Liver (tissue), 9 donors: ENCODE data around the gene PTBP3. TPM values are rescaled to one million over a fixed set of nuclear protein-coding genes. Genes with fewer than 3 reads are reported as not detected.
A peak's percentile ranks its signal among the peaks of the same experiment; 100 is the strongest.

Source experiments
- DNase-seq: peaks from one replicate; pipeline ENCODE4 v3.0.0-alpha.2; 2017; ENCODE audit warnings: low spot score
- H3K27ac ChIP-seq, 2 donors: one replicate each; pipeline ENCODE4 v1.7.0; 2013; ENCODE audit warnings: inconsistent platforms in 2 of 2, low read length in 2 of 2, control low read depth in 1 of 2, low read depth in 1 of 2, mild to moderate bottlenecking in 1 of 2
- H3K27me3 ChIP-seq, 4 donors: one replicate each; pipeline versions ENCODE4 v1.6.1 to v1.7.0; 2013; ENCODE audit warnings: low read length in 3 of 4, inconsistent platforms in 1 of 4, mild to moderate bottlenecking in 1 of 4, moderate library complexity in 1 of 4; ENCODE audit not compliant: control insufficient read depth in 4 of 4, insufficient read depth in 4 of 4
- H3K36me3 ChIP-seq, 4 donors: one replicate each; pipeline versions ENCODE4 v1.6.1 to v1.7.0; 2013; ENCODE audit warnings: low read length in 3 of 4, mild to moderate bottlenecking in 3 of 4, low read depth in 1 of 4, moderate library complexity in 1 of 4; ENCODE audit not compliant: control insufficient read depth in 4 of 4, insufficient read depth in 3 of 4
- H3K4me1 ChIP-seq, 4 donors: one replicate each; pipeline versions ENCODE4 v1.6.1 to v1.7.0; 2013; ENCODE audit warnings: low read length in 3 of 4, mild to moderate bottlenecking in 3 of 4, moderate library complexity in 1 of 4; ENCODE audit not compliant: control insufficient read depth in 4 of 4, insufficient read depth in 4 of 4
- H3K4me3 ChIP-seq, 3 donors: one replicate each; pipeline versions ENCODE4 v1.6.1 to v1.7.0; 2013; ENCODE audit warnings: low read length in 3 of 3, control low read depth in 1 of 3, low read depth in 1 of 3, mild to moderate bottlenecking in 1 of 3
- H3K9ac ChIP-seq, 2 donors: one replicate each; pipeline ENCODE4 v1.7.0; 2013; ENCODE audit warnings: low read length in 2 of 2, mild to moderate bottlenecking in 2 of 2, moderate library complexity in 2 of 2, control low read depth in 1 of 2, low read depth in 1 of 2
- H3K9me3 ChIP-seq, 4 donors: one replicate each; pipeline versions ENCODE4 v1.6.1 to v1.7.0; 2013; ENCODE audit warnings: low read length in 3 of 4; ENCODE audit not compliant: control insufficient read depth in 4 of 4
- CTCF ChIP-seq: fragments of 150-350 bp; IDR thresholded peaks from 2 replicates; pipeline ENCODE4 v1.5.1; 2017; ENCODE audit warnings: improper control_type of control experiment, low read depth, low read length; ENCODE audit not compliant: missing input control
- EGR1 ChIP-seq, 2 donors: IDR thresholded peaks; 2 replicates each; pipeline ENCODE4 v1.6.1; 2016 to 2018; ENCODE audit warnings: antibody characterized with exemption in 2 of 2, low read depth in 2 of 2
- FOXA1 ChIP-seq: IDR thresholded peaks from 2 replicates; pipeline ENCODE4 v1.6.1; 2016; ENCODE audit warnings: antibody characterized with exemption
- FOXA2 ChIP-seq: IDR thresholded peaks from 2 replicates; pipeline ENCODE4 v1.6.1; 2016; ENCODE audit warnings: antibody characterized with exemption
- GABPA ChIP-seq, 2 donors: IDR thresholded peaks in 1 of 2; conservative IDR thresholded peaks in 1 of 2; 2 replicates each; pipeline ENCODE4 v1.6.1; 2016; ENCODE audit warnings: antibody characterized with exemption in 2 of 2, mild to moderate bottlenecking in 1 of 2, moderate library complexity in 1 of 2
- JUND ChIP-seq, 2 donors: IDR thresholded peaks; 2 replicates each; pipeline ENCODE4 v1.6.1; 2016; ENCODE audit warnings: antibody characterized with exemption in 2 of 2
- MAX ChIP-seq: IDR thresholded peaks from 2 replicates; pipeline ENCODE4 v1.6.1; 2016; ENCODE audit warnings: antibody characterized with exemption
- NR2F2 ChIP-seq: IDR thresholded peaks from 2 replicates; pipeline ENCODE4 v1.6.1; 2016; ENCODE audit warnings: antibody characterized with exemption
- RAD21 ChIP-seq, 2 donors: IDR thresholded peaks; 2 replicates each; pipeline ENCODE4 v1.6.1; 2016; ENCODE audit warnings: antibody characterized with exemption in 2 of 2, mild to moderate bottlenecking in 2 of 2
- REST ChIP-seq: IDR thresholded peaks from 2 replicates; pipeline ENCODE4 v1.6.1; 2016; ENCODE audit warnings: antibody characterized with exemption, mild to moderate bottlenecking
- RXRA ChIP-seq, 2 donors: IDR thresholded peaks; 2 replicates each; pipeline ENCODE4 v1.6.1; 2017 to 2018; ENCODE audit warnings: antibody characterized with exemption in 2 of 2, mild to moderate bottlenecking in 1 of 2
- SP1 ChIP-seq: IDR thresholded peaks from 2 replicates; pipeline ENCODE4 v1.6.1; 2018; ENCODE audit warnings: antibody characterized with exemption, mild to moderate bottlenecking
- TAF1 ChIP-seq: conservative IDR thresholded peaks from 2 replicates; pipeline ENCODE4 v1.6.1; 2016; ENCODE audit warnings: antibody characterized with exemption, mild to moderate bottlenecking
- YY1 ChIP-seq: IDR thresholded peaks from 2 replicates; pipeline ENCODE4 v1.6.1; 2016; ENCODE audit warnings: antibody characterized with exemption, mild to moderate bottlenecking
- ZBTB33 ChIP-seq: IDR thresholded peaks from 2 replicates; pipeline ENCODE4 v1.6.1; 2016; ENCODE audit warnings: antibody characterized with exemption
- whole genome bisulfite sequencing: extraction: QIAGEN DNeasy Blood & Tissue Kit; methylation state at CpG from one replicate; pipeline ENCODE4 v1.1.7; 2013; 5-methylcytosine and 5-hydroxymethylcytosine counted together
- polyA plus RNA-seq, 2 donors: library from polyadenylated mRNA; stranded (reverse) in 1 of 2; unstranded in 1 of 2; fragments of 200-250 nt in 1 of 2; fragments of >200 nt in 1 of 2; fragmentation: Nextera tagmentation in 1 of 2; extraction: Ambion mirVana in 1 of 2; gene quantifications; one replicate each; pipeline versions ENCODE4 v1.2.1 to v1.2.3, GENCODE V29; 2013 to 2015
- total RNA-seq, 2 donors: library from RNA; depleted of rRNA; stranded (reverse); fragments of >200 nt; gene quantifications; one replicate each; pipeline ENCODE4 v1.2.3, GENCODE V29; 2014
- donor health status: healthy.
- donor health status: healthy.
- donor health status: healthy.
- donor health status: healthy.
- donor health status: healthy.

PTBP3 gene
- total and polyA plus RNA-seq, 4 donors = 4.3 to 34.1 (median 9.2) TPM

- H3K4me3 ChIP-seq = peak overlapping the region in 1 of 3 donors; percentile 17
These were observed 1.8 kb downstream of the PTBP3 start for GRCh38 chr9:112331674-112331952.

GRCh38 chr9:112328545-112328944 lies 4.9 kb downstream of the PTBP3 start:
- Histone ChIP-seq H3K9me3 (no peaks in the 10 kb centered on the region), H3K27ac (no peak overlapping the region), H3K4me1 (peaks cover 4 to 39% (median 11%) of the 10 kb centered on the region in 4 donors), H3K4me3 (no peak overlapping the region), H3K36me3 (no peaks in the 10 kb centered on the region), H3K9ac (no peak overlapping the region), H3K27me3 (no peaks in the 10 kb centered on the region)
- WGBS = 69% methylated on average over 2 of the region's 2 CpGs
- no peak for DNase-seq
- TF ChIP-seq TAF1 (no peak), FOXA2 (no peak), EGR1 (IDR thresholded peaks at IDR 0.05; ENCODE audit: low read depth in 2 of 2) (no peak), MAX (no peak), CTCF (no peak), JUND (IDR thresholded peaks at IDR 0.05) (no peak), RAD21 (IDR thresholded peaks at IDR 0.05) (no peak), YY1 (no peak), REST (no peak), ZBTB33 (no peak), FOXA1 (no peak), NR2F2 (no peak)

More at GRCh38 chr9:112331674-112331952, 1.8 kb downstream of the PTBP3 start:
- peak overlapping the region in 1 of 2 donors; percentile 44 for H3K27ac ChIP-seq
- DNase-seq = no peak
- H3K9me3 ChIP-seq = no peaks in the 10 kb centered on the region
- H3K36me3 ChIP-seq = no peaks in the 10 kb centered on the region
- H3K9ac ChIP-seq = no peak overlapping the region
- no peaks in the 10 kb centered on the region for H3K27me3 ChIP-seq
- TF ChIP-seq SP1 (no peak), NR2F2 (no peak), YY1 (peak; percentile 6), CTCF (no peak), RXRA (IDR thresholded peaks at IDR 0.05) (no peak), GABPA (IDR thresholded peaks at IDR 0.05 in 1 of 2, conservative IDR thresholded peaks at IDR 0.05 in 1 of 2) (no peak), FOXA1 (no peak)
- peaks cover 6 to 34% (median 14%) of the 10 kb centered on the region in 4 donors for H3K4me1 ChIP-seq
- WGBS = 46% methylated on average over 4 of the region's 4 CpGs
